Liver (tissue), 3 donors: Measurements from ENCODE around the gene CRISPLD2.

Source experiments
- CTCF ChIP-seq: fragments of 150-350 bp; IDR thresholded peaks from 2 replicates; pipeline ENCODE4 v1.5.1; 2017; ENCODE audit warnings: improper control_type of control experiment, low read depth, low read length; ENCODE audit not compliant: missing input control
- EGR1 ChIP-seq, 2 donors: IDR thresholded peaks; 2 replicates each; pipeline ENCODE4 v1.6.1; 2016 to 2018; ENCODE audit warnings: antibody characterized with exemption in 2 of 2, low read depth in 2 of 2
- GABPA ChIP-seq, 2 donors: IDR thresholded peaks in 1 of 2; conservative IDR thresholded peaks in 1 of 2; 2 replicates each; pipeline ENCODE4 v1.6.1; 2016; ENCODE audit warnings: antibody characterized with exemption in 2 of 2, mild to moderate bottlenecking in 1 of 2, moderate library complexity in 1 of 2
- JUND ChIP-seq, 2 donors: IDR thresholded peaks; 2 replicates each; pipeline ENCODE4 v1.6.1; 2016; ENCODE audit warnings: antibody characterized with exemption in 2 of 2
- REST ChIP-seq: IDR thresholded peaks from 2 replicates; pipeline ENCODE4 v1.6.1; 2016; ENCODE audit warnings: antibody characterized with exemption, mild to moderate bottlenecking
- TAF1 ChIP-seq: conservative IDR thresholded peaks from 2 replicates; pipeline ENCODE4 v1.6.1; 2016; ENCODE audit warnings: antibody characterized with exemption, mild to moderate bottlenecking
- donor health status: healthy.
- donor health status: healthy.

- TF ChIP-seq CTCF (no peak), EGR1 (IDR thresholded peaks at IDR 0.05; ENCODE audit: low read depth in 2 of 2) (no peak), TAF1 (no peak), JUND (IDR thresholded peaks at IDR 0.05) (no peak), REST (no peak), GABPA (IDR thresholded peaks at IDR 0.05 in 1 of 2, conservative IDR thresholded peaks at IDR 0.05 in 1 of 2) (no peak)
These were observed 57.3 kb downstream of the CRISPLD2 start for GRCh38 chr16:84876873-84877606.
